Nephron progenitor cell (in vitro differentiated cells): ENCODE measurements around the gene HSPG2.
"Not testable (repeated sequence)": the region's sequence is repeated elsewhere in the genome, so short reads cannot be mapped to it uniquely, and the experiment has no call there.

Source experiments
- DNase-seq: peaks from one replicate; pipeline ENCODE4 v3.0.0; 2021
- H3K27ac Mint-ChIP-seq: 2 replicates; pipeline ENCODE4 v1.8.0; 2021; ENCODE audit warnings: mild to moderate bottlenecking, moderate library complexity, mixed read lengths
- H3K27me3 Mint-ChIP-seq: 2 replicates; pipeline ENCODE4 v1.8.0; 2021; ENCODE audit warnings: mild to moderate bottlenecking, low read depth, mixed read lengths; ENCODE audit not compliant: poor library complexity
- H3K36me3 Mint-ChIP-seq: 2 replicates; pipeline ENCODE4 v1.8.0; 2021; ENCODE audit warnings: low read depth, mixed read lengths
- H3K4me1 Mint-ChIP-seq: 2 replicates; pipeline ENCODE4 v1.8.0; 2021; ENCODE audit warnings: mixed read lengths
- H3K4me3 Mint-ChIP-seq: 2 replicates; pipeline ENCODE4 v1.8.0; 2021; ENCODE audit warnings: mild to moderate bottlenecking, moderate library complexity, mixed read lengths
- H3K9me3 Mint-ChIP-seq: 2 replicates; pipeline ENCODE4 v1.8.0; 2021; ENCODE audit warnings: mild to moderate bottlenecking, moderate library complexity, mixed read lengths
- CTCF ChIP-seq: fragments of 200-600 bp; sonication (generic); IDR thresholded peaks from 2 replicates; pipeline ENCODE4 v1.5.0; 2021; ENCODE audit warnings: antibody characterized with exemption

The HSPG2 gene

GRCh38 chr1:21950734-21951133, 13.6 kb upstream of the HSPG2 start:
- Mint-ChIP-seq H3K9me3 (no peaks in the 10 kb centered on the region), H3K27ac (peak overlapping the region; percentile 42), H3K4me3 (no peak overlapping the region), H3K36me3 (no peaks in the 10 kb centered on the region), H3K4me1 (peaks cover 27% of the 10 kb centered on the region), H3K27me3 (peaks cover 3% of the 10 kb centered on the region)
- TF ChIP-seq CTCF: no peak
- no peak for DNase-seq

- Mint-ChIP-seq H3K4me3 (no peak overlapping the region), H3K27ac (no peak overlapping the region), H3K4me1 (peaks cover 24% of the 10 kb centered on the region), H3K9me3 (no peaks in the 10 kb centered on the region), H3K36me3 (no peaks in the 10 kb centered on the region), H3K27me3 (peaks cover 9% of the 10 kb centered on the region)
- TF ChIP-seq CTCF: no peak
- no peak for DNase-seq
These were observed 9.9 kb upstream of the HSPG2 start for GRCh38 chr1:21946836-21947587.

GRCh38 chr1:21944733-21945073, 7.6 kb upstream of the HSPG2 start:
- peak overlapping the region; percentile 84 for H3K27ac Mint-ChIP-seq
- no peaks in the 10 kb centered on the region for H3K36me3 Mint-ChIP-seq
- H3K4me3 Mint-ChIP-seq: no peak overlapping the region
- H3K27me3 Mint-ChIP-seq: peaks cover 10% of the 10 kb centered on the region
- no peak for TF ChIP-seq CTCF
- H3K4me1 Mint-ChIP-seq: peaks cover 44% of the 10 kb centered on the region
- no peak for DNase-seq
- H3K9me3 Mint-ChIP-seq: no peaks in the 10 kb centered on the region

- H3K36me3 Mint-ChIP-seq, DNase-seq, H3K27ac Mint-ChIP-seq, H3K9me3 Mint-ChIP-seq, H3K4me3 Mint-ChIP-seq: not testable (repeated sequence)
- Mint-ChIP-seq H3K4me1 (peaks cover 60% of the 10 kb centered on the region), H3K27me3 (peaks cover 14% of the 10 kb centered on the region)
These were observed 6.0 kb upstream of the HSPG2 start for GRCh38 chr1:21942959-21943640.

- H3K4me3 Mint-ChIP-seq: no peak overlapping the region
- peaks cover 14% of the 10 kb centered on the region for H3K27me3 Mint-ChIP-seq
- TF ChIP-seq CTCF: no peak
- DNase-seq: no peak
- peaks cover 66% of the 10 kb centered on the region for H3K4me1 Mint-ChIP-seq
- H3K9me3 Mint-ChIP-seq: no peaks in the 10 kb centered on the region
- H3K27ac Mint-ChIP-seq: no peak overlapping the region
- no peaks in the 10 kb centered on the region for H3K36me3 Mint-ChIP-seq
These were observed 5.4 kb upstream of the HSPG2 start for GRCh38 chr1:21942464-21942863.

- Mint-ChIP-seq H3K27ac (no peak overlapping the region), H3K4me1 (peaks cover 64% of the 10 kb centered on the region)
These were observed 4.3 kb upstream of the HSPG2 start for GRCh38 chr1:21941370-21941769.

More at GRCh38 chr1:21941370-21941769, 4.3 kb upstream of the HSPG2 start:
- Mint-ChIP-seq H3K4me3 (no peak overlapping the region), H3K9me3 (no peaks in the 10 kb centered on the region), H3K27me3 (peaks cover 14% of the 10 kb centered on the region), H3K36me3 (no peaks in the 10 kb centered on the region)
- TF ChIP-seq CTCF: no peak
- DNase-seq: no peak
